ENCODE results near the gene PRR19.

DNA sequence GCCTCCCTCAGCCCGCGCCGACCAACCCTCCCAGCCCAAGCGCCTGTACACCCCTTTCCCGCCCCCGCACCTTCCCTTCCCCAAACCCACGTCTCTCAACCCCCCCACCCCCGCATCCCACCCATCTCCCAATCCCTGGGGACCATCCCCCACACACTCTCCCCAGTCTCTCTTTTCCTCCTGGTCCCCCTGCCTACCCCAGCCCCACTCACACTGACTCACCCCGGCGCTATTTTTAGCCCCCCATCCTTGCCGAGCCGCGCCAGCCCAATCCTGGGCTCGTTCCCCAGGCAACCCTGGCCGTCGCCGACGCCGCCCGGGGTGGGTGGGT lies 21.2 kb upstream of the PRR19 start:
- TF ChIP-seq, protein P1, sequence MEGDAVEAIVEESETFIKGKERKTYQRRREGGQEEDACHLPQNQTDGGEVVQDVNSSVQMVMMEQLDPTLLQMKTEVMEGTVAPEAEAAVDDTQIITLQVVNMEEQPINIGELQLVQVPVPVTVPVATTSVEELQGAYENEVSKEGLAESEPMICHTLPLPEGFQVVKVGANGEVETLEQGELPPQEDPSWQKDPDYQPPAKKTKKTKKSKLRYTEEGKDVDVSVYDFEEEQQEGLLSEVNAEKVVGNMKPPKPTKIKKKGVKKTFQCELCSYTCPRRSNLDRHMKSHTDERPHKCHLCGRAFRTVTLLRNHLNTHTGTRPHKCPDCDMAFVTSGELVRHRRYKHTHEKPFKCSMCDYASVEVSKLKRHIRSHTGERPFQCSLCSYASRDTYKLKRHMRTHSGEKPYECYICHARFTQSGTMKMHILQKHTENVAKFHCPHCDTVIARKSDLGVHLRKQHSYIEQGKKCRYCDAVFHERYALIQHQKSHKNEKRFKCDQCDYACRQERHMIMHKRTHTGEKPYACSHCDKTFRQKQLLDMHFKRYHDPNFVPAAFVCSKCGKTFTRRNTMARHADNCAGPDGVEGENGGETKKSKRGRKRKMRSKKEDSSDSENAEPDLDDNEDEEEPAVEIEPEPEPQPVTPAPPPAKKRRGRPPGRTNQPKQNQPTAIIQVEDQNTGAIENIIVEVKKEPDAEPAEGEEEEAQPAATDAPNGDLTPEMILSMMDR (IDR thresholded peaks at IDR 0.05; ENCODE audit: low read length), result no peak
- no peak for TF ChIP-seq EZH2 (IDR thresholded peaks at IDR 0.05; ENCODE audit: borderline replicate concordance, low read length)
